Fibroblast of lung (primary cell): ENCODE data around the gene HS1BP3. TPM values are rescaled to one million over a fixed set of nuclear protein-coding genes. Genes with fewer than 3 reads are reported as not detected.
A peak's percentile ranks its signal among the peaks of the same experiment; 100 is the strongest.

Experiments
- DNase-seq, 2 donors: peaks; one replicate each; pipeline versions ENCODE4 v3.0.0 to v3.0.0-alpha.2; 2010; ENCODE audit warnings: low read depth in 2 of 2
- H2AFZ ChIP-seq: 2 replicates; pipeline ENCODE4 v1.5.1; 2012; ENCODE audit warnings: low read length, control low read depth, inconsistent platforms
- H3K27ac ChIP-seq: 2 replicates; pipeline ENCODE4 v1.5.1; 2011; ENCODE audit warnings: low read length, control low read depth; ENCODE audit not compliant: insufficient read depth
- H3K27me3 ChIP-seq: 2 replicates; pipeline ENCODE4 v1.5.1; 2011; ENCODE audit warnings: mild to moderate bottlenecking, low read length; ENCODE audit not compliant: control insufficient read depth, insufficient read depth
- H3K36me3 ChIP-seq: 2 replicates; pipeline ENCODE4 v1.5.1; 2011; ENCODE audit warnings: low read length; ENCODE audit not compliant: control insufficient read depth, insufficient read depth
- H3K4me1 ChIP-seq: 2 replicates; pipeline ENCODE4 v1.5.1; 2011; ENCODE audit warnings: low read length; ENCODE audit not compliant: control insufficient read depth, insufficient read depth; ENCODE audit errors: extremely low read depth
- H3K4me2 ChIP-seq: 2 replicates; pipeline ENCODE4 v1.5.1; 2011; ENCODE audit warnings: low read length, control low read depth; ENCODE audit not compliant: insufficient read depth; ENCODE audit errors: extremely low read depth
- H3K4me3 ChIP-seq, 4 experiments: fragments of 200-600 bp in 1 of 4; sonication (generic) in 1 of 4; replicated peaks in 1 of 4; 2 replicates each; pipeline ENCODE4 v1.5.1; 2011 to 2016; ENCODE audit warnings: low read length in 4 of 4, low read depth in 3 of 4, mild to moderate bottlenecking in 3 of 4, control low read depth in 2 of 4, inconsistent platforms in 1 of 4, mixed read lengths in 1 of 4; ENCODE audit not compliant: insufficient read depth in 1 of 4; ENCODE audit errors: control extremely low read depth in 1 of 4
- H3K79me2 ChIP-seq: 2 replicates; pipeline ENCODE4 v1.5.1; 2012; ENCODE audit warnings: mild to moderate bottlenecking, low read length, inconsistent platforms; ENCODE audit not compliant: control insufficient read depth, insufficient read depth
- H3K9ac ChIP-seq: 2 replicates; pipeline ENCODE4 v1.5.1; 2011; ENCODE audit warnings: mild to moderate bottlenecking, low read length, control low read depth; ENCODE audit not compliant: insufficient read depth
- H3K9me3 ChIP-seq: 2 replicates; pipeline ENCODE4 v1.5.1; 2012; ENCODE audit warnings: low read depth, low read length; ENCODE audit not compliant: control insufficient read depth, insufficient read depth
- H4K20me1 ChIP-seq: 2 replicates; pipeline ENCODE4 v1.5.1; 2011; ENCODE audit warnings: low read length; ENCODE audit not compliant: control insufficient read depth, insufficient read depth; ENCODE audit errors: extremely low read depth
- CTCF ChIP-seq, 2 donors: IDR thresholded peaks in 1 of 2; conservative IDR thresholded peaks in 1 of 2; 1 replicate in 1 of 2; 2 replicates in 1 of 2; pipeline ENCODE4 v1.5.1; 2011 to 2012; ENCODE audit warnings: low read length in 2 of 2, control low read depth in 1 of 2, inconsistent platforms in 1 of 2, low read depth in 1 of 2, mild to moderate bottlenecking in 1 of 2
- EZH2 ChIP-seq: IDR thresholded peaks from 2 replicates; pipeline ENCODE4 v1.5.1; 2012; ENCODE audit warnings: low read length, control low read depth, mild to moderate bottlenecking; ENCODE audit errors: missing control alignments
- polyA plus RNA-seq, 2 donors: library from polyadenylated mRNA; depleted of rRNA in 1 of 2; stranded (reverse) in 1 of 2; unstranded in 1 of 2; fragments of >200 nt; gene quantifications; 2 replicates each; pipeline ENCODE4 v1.2.1, GENCODE V29; 2011 to 2012; ENCODE audit warnings: missing spikeins in 1 of 2
- total RNA-seq: library from RNA; depleted of rRNA; stranded (reverse); fragments of >200 nt; gene quantifications from 2 replicates; pipeline ENCODE4 v1.2.1, GENCODE V29; 2014

The HS1BP3 gene
- total and polyA plus RNA-seq, 2 donors (not counting 1 experiment from before 2014, with no cell fraction given) = 17.8 to 38.1 TPM

GRCh38 chr2:20651731-20652099, 817 bp upstream of the HS1BP3 start:
- no peak for DNase-seq
- H3K4me2 ChIP-seq = peak overlapping the region; percentile 92

GRCh38 chr2:20650393-20650876, 463 bp downstream of the HS1BP3 start:
- peaks cover 9% of the 10 kb centered on the region for H3K4me1 ChIP-seq
- peaks cover 3% of the 10 kb centered on the region for H3K36me3 ChIP-seq
- DNase-seq = peak; percentile 38 to 51
- H3K27ac ChIP-seq = peak overlapping the region; percentile 94
- peak overlapping the region; percentile 78 for H2AFZ ChIP-seq
- no peaks in the 10 kb centered on the region for H4K20me1 ChIP-seq
- peak overlapping the region; percentile 98 for H3K9ac ChIP-seq
- no peaks in the 10 kb centered on the region for H3K9me3 ChIP-seq
- peak overlapping the region; percentile 92 for H3K4me2 ChIP-seq
- H3K27me3 ChIP-seq = peaks cover 3% of the 10 kb centered on the region
- TF ChIP-seq EZH2 (no peak), CTCF (conservative IDR thresholded peaks at IDR 0.05 in 1 of 2, IDR thresholded peaks at IDR 0.05 in 1 of 2; ENCODE audit: low read depth in 1 of 2, low read length in 2 of 2) (peak; percentile 2 to 17)
- peak overlapping the region; percentile 90 to 99 (median 98) for H3K4me3 ChIP-seq
- peaks cover 24% of the 10 kb centered on the region for H3K79me2 ChIP-seq

More at GRCh38 chr2:20651731-20652099, 817 bp upstream of the HS1BP3 start:
- peak overlapping the region; percentile 99 for H2AFZ ChIP-seq
- peaks cover 9% of the 10 kb centered on the region for H3K4me1 ChIP-seq
- H3K9me3 ChIP-seq = no peaks in the 10 kb centered on the region
- peaks cover 24% of the 10 kb centered on the region for H3K79me2 ChIP-seq
- TF ChIP-seq EZH2 (no peak), CTCF (conservative IDR thresholded peaks at IDR 0.05 in 1 of 2, IDR thresholded peaks at IDR 0.05 in 1 of 2; ENCODE audit: low read depth in 1 of 2, low read length in 2 of 2) (no peak)
- H3K27ac ChIP-seq = peak overlapping the region; percentile 67
- H3K4me3 ChIP-seq = peak overlapping the region in 3 of 4 experiments; percentile 67 to 99 (median 97)
- H3K9ac ChIP-seq = peak overlapping the region; percentile 98
- peaks cover 10% of the 10 kb centered on the region for H3K27me3 ChIP-seq
- H3K36me3 ChIP-seq = no peaks in the 10 kb centered on the region
- no peaks in the 10 kb centered on the region for H4K20me1 ChIP-seq

- no peak overlapping the region for H2AFZ ChIP-seq
- H3K79me2 ChIP-seq = peaks cover 24% of the 10 kb centered on the region
- H3K36me3 ChIP-seq = peaks cover 5% of the 10 kb centered on the region
- TF ChIP-seq CTCF (conservative IDR thresholded peaks at IDR 0.05 in 1 of 2, IDR thresholded peaks at IDR 0.05 in 1 of 2; ENCODE audit: low read depth in 1 of 2, low read length in 2 of 2) (no peak), EZH2 (no peak)
- peak overlapping the region; percentile 98 for H3K9ac ChIP-seq
- peak overlapping the region; percentile 94 for H3K27ac ChIP-seq
- no peaks in the 10 kb centered on the region for H3K27me3 ChIP-seq
- H3K4me3 ChIP-seq = peak overlapping the region; percentile 90 to 99 (median 98)
- H3K4me1 ChIP-seq = peaks cover 9% of the 10 kb centered on the region
- H4K20me1 ChIP-seq = no peaks in the 10 kb centered on the region
- no peak for DNase-seq
- no peaks in the 10 kb centered on the region for H3K9me3 ChIP-seq
- H3K4me2 ChIP-seq = peak overlapping the region; percentile 92
Measured at GRCh38 chr2:20649976-20650375, 922 bp downstream of the HS1BP3 start.
